HCT116 (cell line): ENCODE results near the gene OXCT1. TPM values are rescaled to one million over a fixed set of nuclear protein-coding genes. Genes with fewer than 3 reads are reported as not detected.
"Not testable (repeated sequence)": the region's sequence is repeated elsewhere in the genome, so short reads cannot be mapped to it uniquely, and the experiment has no call there.

Source experiments
- ATAC-seq: fragments of 200-7000 bp; cut with Tn5 transposase; 2 replicates; pipeline ENCODE4 v1.9.1; 2020; ENCODE audit warnings: mild to moderate bottlenecking, moderate library complexity
- BruUV-seq: library from RNA; stranded (reverse); fragments of 400-500 nt; replicated peaks from 2 replicates; lab custom pipeline; 2021; lab: Mats Ljungman, UMichigan
- CTCF ChIA-PET: fragments of 300-600 bp; sonication (Branson Sonifier 250); formaldehyde crosslinking; loops from one replicate; lab custom pipeline; 2021; ENCODE audit warnings: antibody characterized with exemption; lab: Charles Lee
- POLR2A ChIA-PET: fragments of 300-600, 350-600 bp; sonication (Branson Sonifier 250); formaldehyde crosslinking; loops from one replicate; lab custom pipeline; 2021; ENCODE audit warnings: antibody characterized with exemption; lab: Charles Lee
- RAD21 ChIA-PET, 2 experiments: fragments of 300-600 bp; sonication (Branson Sonifier 250); formaldehyde crosslinking; loops; one replicate each; lab custom pipeline; 2023; ENCODE audit warnings: low total read pairs in 2 of 2; ENCODE audit not compliant: uncharacterized antibody in 2 of 2, unreplicated experiment in 2 of 2, low non-redundant PET in 1 of 2; lab: Charles Lee
- DNase-seq: peaks from one replicate; pipeline ENCODE4 v3.0.0-alpha.2; 2010; ENCODE audit warnings: low read depth, low spot score
- H2AFZ ChIP-seq: fragments of 200-600 bp; shearing (Covaris generic), sonication (generic); 2 replicates; pipeline ENCODE4 v1.6.1; 2017; ENCODE audit warnings: low read depth, mixed run types, mixed read lengths, antibody characterized with exemption, low read length; ENCODE audit not compliant: poor library complexity, severe bottlenecking
- H3K27ac ChIP-seq: 2 replicates; pipeline ENCODE4 v1.5.1; 2012; ENCODE audit warnings: low read depth, low read length
- H3K27me3 ChIP-seq: fragments of 200-600 bp; sonication (generic); 2 replicates; pipeline ENCODE4 v1.6.1; 2016; ENCODE audit warnings: mixed run types, low read length, mixed read lengths; ENCODE audit not compliant: insufficient read depth
- H3K36me3 ChIP-seq, 2 experiments: fragments of 200-500 bp in 1 of 2; fragments of 200-600 bp in 1 of 2; sonication (Bioruptor generic) in 1 of 2; sonication (generic) in 1 of 2; 2 replicates each; pipeline versions ENCODE4 v1.5.1 to v1.6.1; 2014 to 2016; ENCODE audit warnings: low read length in 2 of 2, inconsistent platforms in 1 of 2, mixed read lengths in 1 of 2, mixed run types in 1 of 2; ENCODE audit not compliant: insufficient read depth in 2 of 2, control insufficient read depth in 1 of 2
- H3K4me1 ChIP-seq, 2 experiments: fragments of 200-600 bp in 1 of 2; sonication (generic) in 1 of 2; 2 replicates each; pipeline versions ENCODE4 v1.5.1 to v1.6.1; 2012 to 2017; ENCODE audit warnings: low read length in 2 of 2, inconsistent platforms in 1 of 2, mild to moderate bottlenecking in 1 of 2, mixed read lengths in 1 of 2, mixed run types in 1 of 2, moderate library complexity in 1 of 2; ENCODE audit not compliant: insufficient read depth in 2 of 2, control insufficient read depth in 1 of 2
- H3K4me2 ChIP-seq: fragments of 200-600 bp; sonication (generic); 2 replicates; pipeline ENCODE4 v1.6.1; 2017; ENCODE audit warnings: mixed run types, low read length, mixed read lengths
- H3K4me3 ChIP-seq, 2 experiments: fragments of 200-600 bp in 1 of 2; sonication (generic) in 1 of 2; replicated peaks in 1 of 2; 2 replicates each; pipeline ENCODE4 v1.5.1; 2011 to 2016; ENCODE audit warnings: low read length in 2 of 2, control low read depth in 1 of 2, low read depth in 1 of 2, mild to moderate bottlenecking in 1 of 2, mixed read lengths in 1 of 2, mixed run types in 1 of 2
- H3K79me2 ChIP-seq: fragments of 200-600 bp; sonication (generic); 2 replicates; pipeline ENCODE4 v1.6.1; 2017; ENCODE audit warnings: mild to moderate bottlenecking, mixed run types, low read length, moderate library complexity, mixed read lengths; ENCODE audit not compliant: insufficient read depth
- H3K9ac ChIP-seq: fragments of 200-600 bp; sonication (generic); 2 replicates; pipeline ENCODE4 v1.6.1; 2016; ENCODE audit warnings: low read length, mixed read lengths
- H3K9me2 ChIP-seq: fragments of 200-600 bp; sonication (generic), shearing (Covaris generic); 2 replicates; pipeline ENCODE4 v1.6.1; 2017; ENCODE audit warnings: mixed run types, mild to moderate bottlenecking, moderate library complexity; ENCODE audit not compliant: insufficient read depth
- H3K9me3 ChIP-seq, 2 experiments: fragments of 200-500 bp in 1 of 2; fragments of 200-600 bp in 1 of 2; sonication (Bioruptor generic) in 1 of 2; sonication (generic) in 1 of 2; 2 replicates each; pipeline ENCODE4 v1.6.1; 2014 to 2017; ENCODE audit warnings: low read length in 2 of 2, mixed read lengths in 2 of 2, inconsistent platforms in 1 of 2, low read depth in 1 of 2, mild to moderate bottlenecking in 1 of 2, mixed run types in 1 of 2, moderate library complexity in 1 of 2; ENCODE audit not compliant: control insufficient read depth in 1 of 2, insufficient read depth in 1 of 2
- H4K20me1 ChIP-seq: fragments of 200-600 bp; sonication (generic), shearing (Covaris generic); 2 replicates; pipeline ENCODE4 v1.6.1; 2017; ENCODE audit warnings: mixed run types, mild to moderate bottlenecking, moderate library complexity; ENCODE audit not compliant: insufficient read depth
- ELF1 ChIP-seq: IDR thresholded peaks from 2 replicates; pipeline ENCODE4 v1.6.1; 2012; ENCODE audit warnings: low read depth, borderline replicate concordance
- EZH2 ChIP-seq: fragments of 200-600 bp; sonication (generic); IDR thresholded peaks from 2 replicates; pipeline ENCODE4 v1.6.1; 2017; ENCODE audit warnings: antibody characterized with exemption, mixed run types
- EZH2phosphoT487 ChIP-seq: fragments of 200-600 bp; IDR thresholded peaks from 2 replicates; pipeline ENCODE4 v1.6.1; 2018; ENCODE audit warnings: antibody characterized with exemption, borderline replicate concordance
- FOSL1 ChIP-seq: IDR thresholded peaks from 2 replicates; pipeline ENCODE4 v1.6.1; 2012; ENCODE audit warnings: low read depth
- MAX ChIP-seq: IDR thresholded peaks from 2 replicates; pipeline ENCODE4 v1.6.1; 2012
- POLR2AphosphoS5 ChIP-seq: IDR thresholded peaks from 2 replicates; pipeline ENCODE4 v1.6.1; 2011; ENCODE audit warnings: mild to moderate bottlenecking, low read depth, low read length, moderate library complexity
- RAD21 ChIP-seq: IDR thresholded peaks from 2 replicates; pipeline ENCODE4 v1.6.1; 2012; ENCODE audit warnings: low read depth, mild to moderate bottlenecking
- SIN3A ChIP-seq: IDR thresholded peaks from 2 replicates; pipeline ENCODE4 v1.6.1; 2012; ENCODE audit warnings: low read depth
- TCF7L2 ChIP-seq: IDR thresholded peaks from 2 replicates; pipeline ENCODE4 v1.7.0; 2011; ENCODE audit warnings: borderline replicate concordance, inconsistent platforms; ENCODE audit not compliant: insufficient read depth, insufficient read length; ENCODE audit errors: extremely low read depth
- YY1 ChIP-seq: IDR thresholded peaks from 2 replicates; pipeline ENCODE4 v1.6.1; 2011; ENCODE audit warnings: low read length, low read depth, moderate library complexity, mild to moderate bottlenecking; ENCODE audit not compliant: insufficient replicate concordance; ENCODE audit errors: extremely low read depth
- ZFX ChIP-seq: fragments of 450-650 bp; IDR thresholded peaks from 2 replicates; pipeline ENCODE4 v1.6.1; 2017
- ZNF274 ChIP-seq: fragments of 200-500 bp; sonication (Bioruptor generic); IDR thresholded peaks from 2 replicates; pipeline ENCODE4 v1.6.1; 2014; ENCODE audit warnings: mild to moderate bottlenecking, low read depth, low read length, inconsistent platforms
- intact Hi-C: fragments of 100-400 bp; cut with micrococcal nuclease; formaldehyde crosslinking; loops from 2 replicates; pipeline ENCODE4 v1.10.0; 2022
- total RNA-seq: library from RNA; stranded (reverse); gene quantifications from one replicate; pipeline ENCODE4 v1.2.1, GENCODE V29; 2021; ENCODE audit not compliant: unreplicated experiment
- TF ChIP-seq, protein P1 (sequence below): IDR thresholded peaks from 2 replicates; pipeline ENCODE4 v1.6.1; 2012; ENCODE audit warnings: low read depth
- TF ChIP-seq, protein P2 (sequence below), 3 experiments: fragments of 200-600 bp in 1 of 3; sonication (generic) in 1 of 3; IDR thresholded peaks in 2 of 3; conservative IDR thresholded peaks in 1 of 3; 2 replicates each; pipeline ENCODE4 v1.5.1; 2012 to 2017; ENCODE audit warnings: low read depth in 2 of 3, low read length in 2 of 3, antibody characterized with exemption in 1 of 3, borderline replicate concordance in 1 of 3, control low read depth in 1 of 3, mild to moderate bottlenecking in 1 of 3, mixed read lengths in 1 of 3, mixed run types in 1 of 3, moderate library complexity in 1 of 3; ENCODE audit not compliant: insufficient read depth in 1 of 3

OXCT1 gene
- total RNA-seq, 1 experiment from 2014 or later: 28.1 TPM

GRCh38 chr5:41814306-41814705 lies 55.9 kb downstream of the OXCT1 start:
- intact Hi-C loops, CTCF ChIA-PET, H3K27me3 ChIP-seq, H3K27ac ChIP-seq, H3K4me1 ChIP-seq, H3K79me2 ChIP-seq, H3K9ac ChIP-seq, DNase-seq, H3K9me2 ChIP-seq, H2AFZ ChIP-seq, H3K36me3 ChIP-seq, ATAC-seq, H3K4me2 ChIP-seq, BruUV-seq, RAD21 ChIA-PET, H3K4me3 ChIP-seq, POLR2A ChIA-PET, H4K20me1 ChIP-seq, H3K9me3 ChIP-seq: not testable (repeated sequence)

GRCh38 chr5:41812156-41812555 lies 58.1 kb downstream of the OXCT1 start:
- Histone ChIP-seq H3K9me3 (no peaks in the 10 kb centered on the region), H4K20me1 (no peaks in the 10 kb centered on the region), H2AFZ (no peak overlapping the region), H3K79me2 (no peaks in the 10 kb centered on the region; the same call in 1 of the 2 replicates), H3K4me3 (no peak overlapping the region), H3K4me1 (no peaks in the 10 kb centered on the region), H3K9me2 (no peaks in the 10 kb centered on the region), H3K27ac (no peak overlapping the region), H3K36me3 (no peaks in the 10 kb centered on the region), H3K27me3 (no peaks in the 10 kb centered on the region), H3K9ac (no peak overlapping the region), H3K4me2 (no peak overlapping the region)
- no peak for DNase-seq
- RAD21 ChIA-PET: no interaction called here
- no TSS peak for BruUV-seq
- CTCF ChIA-PET: no interaction called here
- POLR2A ChIA-PET: no interaction called here
- intact Hi-C loops: no loop called here
- TF ChIP-seq ZFX (no peak), RAD21 (no peak), TCF7L2 (no peak), FOSL1 (no peak), YY1 (no peak), POLR2AphosphoS5 (no peak), EZH2 (no peak), ELF1 (no peak), MAX (no peak), EZH2phosphoT487 (no peak), SIN3A (no peak), ZNF274 (no peak)
- TF ChIP-seq, protein P1, sequence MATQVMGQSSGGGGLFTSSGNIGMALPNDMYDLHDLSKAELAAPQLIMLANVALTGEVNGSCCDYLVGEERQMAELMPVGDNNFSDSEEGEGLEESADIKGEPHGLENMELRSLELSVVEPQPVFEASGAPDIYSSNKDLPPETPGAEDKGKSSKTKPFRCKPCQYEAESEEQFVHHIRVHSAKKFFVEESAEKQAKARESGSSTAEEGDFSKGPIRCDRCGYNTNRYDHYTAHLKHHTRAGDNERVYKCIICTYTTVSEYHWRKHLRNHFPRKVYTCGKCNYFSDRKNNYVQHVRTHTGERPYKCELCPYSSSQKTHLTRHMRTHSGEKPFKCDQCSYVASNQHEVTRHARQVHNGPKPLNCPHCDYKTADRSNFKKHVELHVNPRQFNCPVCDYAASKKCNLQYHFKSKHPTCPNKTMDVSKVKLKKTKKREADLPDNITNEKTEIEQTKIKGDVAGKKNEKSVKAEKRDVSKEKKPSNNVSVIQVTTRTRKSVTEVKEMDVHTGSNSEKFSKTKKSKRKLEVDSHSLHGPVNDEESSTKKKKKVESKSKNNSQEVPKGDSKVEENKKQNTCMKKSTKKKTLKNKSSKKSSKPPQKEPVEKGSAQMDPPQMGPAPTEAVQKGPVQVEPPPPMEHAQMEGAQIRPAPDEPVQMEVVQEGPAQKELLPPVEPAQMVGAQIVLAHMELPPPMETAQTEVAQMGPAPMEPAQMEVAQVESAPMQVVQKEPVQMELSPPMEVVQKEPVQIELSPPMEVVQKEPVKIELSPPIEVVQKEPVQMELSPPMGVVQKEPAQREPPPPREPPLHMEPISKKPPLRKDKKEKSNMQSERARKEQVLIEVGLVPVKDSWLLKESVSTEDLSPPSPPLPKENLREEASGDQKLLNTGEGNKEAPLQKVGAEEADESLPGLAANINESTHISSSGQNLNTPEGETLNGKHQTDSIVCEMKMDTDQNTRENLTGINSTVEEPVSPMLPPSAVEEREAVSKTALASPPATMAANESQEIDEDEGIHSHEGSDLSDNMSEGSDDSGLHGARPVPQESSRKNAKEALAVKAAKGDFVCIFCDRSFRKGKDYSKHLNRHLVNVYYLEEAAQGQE: no peak
- TF ChIP-seq, protein P2, sequence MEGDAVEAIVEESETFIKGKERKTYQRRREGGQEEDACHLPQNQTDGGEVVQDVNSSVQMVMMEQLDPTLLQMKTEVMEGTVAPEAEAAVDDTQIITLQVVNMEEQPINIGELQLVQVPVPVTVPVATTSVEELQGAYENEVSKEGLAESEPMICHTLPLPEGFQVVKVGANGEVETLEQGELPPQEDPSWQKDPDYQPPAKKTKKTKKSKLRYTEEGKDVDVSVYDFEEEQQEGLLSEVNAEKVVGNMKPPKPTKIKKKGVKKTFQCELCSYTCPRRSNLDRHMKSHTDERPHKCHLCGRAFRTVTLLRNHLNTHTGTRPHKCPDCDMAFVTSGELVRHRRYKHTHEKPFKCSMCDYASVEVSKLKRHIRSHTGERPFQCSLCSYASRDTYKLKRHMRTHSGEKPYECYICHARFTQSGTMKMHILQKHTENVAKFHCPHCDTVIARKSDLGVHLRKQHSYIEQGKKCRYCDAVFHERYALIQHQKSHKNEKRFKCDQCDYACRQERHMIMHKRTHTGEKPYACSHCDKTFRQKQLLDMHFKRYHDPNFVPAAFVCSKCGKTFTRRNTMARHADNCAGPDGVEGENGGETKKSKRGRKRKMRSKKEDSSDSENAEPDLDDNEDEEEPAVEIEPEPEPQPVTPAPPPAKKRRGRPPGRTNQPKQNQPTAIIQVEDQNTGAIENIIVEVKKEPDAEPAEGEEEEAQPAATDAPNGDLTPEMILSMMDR (IDR thresholded peaks at IDR 0.05 in 2 of 3, conservative IDR thresholded peaks at IDR 0.05 in 1 of 3; ENCODE audit: borderline replicate concordance in 1 of 3, insufficient read depth in 1 of 3, low read depth in 2 of 3, low read length in 2 of 3): no peak
- no peak for ATAC-seq
